GM18858 (cell line): ENCODE results near the gene SEMA3D.

Experiments
- ATAC-seq: cut with Tn5 transposase; IDR thresholded peaks from one replicate; pipeline ENCODE4 v1.9.1; 2021; ENCODE audit not compliant: unreplicated experiment

SEMA3D gene

GRCh38 chr7:85126383-85126782 lies 60.5 kb downstream of the SEMA3D start:
- ATAC-seq = no peak

- ATAC-seq = no peak
Observed at GRCh38 chr7:85125651-85126131, 61.2 kb downstream of the SEMA3D start.

GRCh38 chr7:85125176-85125575 lies 61.7 kb downstream of the SEMA3D start:
- ATAC-seq = no peak

- ATAC-seq = no peak
Observed at GRCh38 chr7:85119934-85120333, 66.9 kb downstream of the SEMA3D start.

- no peak for ATAC-seq
Observed at GRCh38 chr7:85115862-85116261, 71.0 kb downstream of the SEMA3D start.

GRCh38 chr7:85115006-85115405 lies 71.8 kb downstream of the SEMA3D start:
- no peak for ATAC-seq

GRCh38 chr7:85114342-85114741 lies 72.5 kb downstream of the SEMA3D start:
- ATAC-seq = no peak

- ATAC-seq = no peak
Observed at GRCh38 chr7:85111761-85112160, 75.1 kb downstream of the SEMA3D start.

GRCh38 chr7:85106719-85107118 lies 80.1 kb downstream of the SEMA3D start:
- no peak for ATAC-seq

GRCh38 chr7:85104432-85105205 lies 82.2 kb downstream of the SEMA3D start:
- ATAC-seq = no peak

GRCh38 chr7:85103962-85104361 lies 82.9 kb downstream of the SEMA3D start:
- no peak for ATAC-seq

- no peak for ATAC-seq
Observed at GRCh38 chr7:85103357-85103756, 83.5 kb downstream of the SEMA3D start.

- no peak for ATAC-seq
Observed at GRCh38 chr7:85102813-85103350, 84.0 kb downstream of the SEMA3D start.

GRCh38 chr7:85101347-85101746 lies 85.5 kb downstream of the SEMA3D start:
- ATAC-seq = no peak

- ATAC-seq = no peak
Observed at GRCh38 chr7:85097844-85098243, 89.0 kb downstream of the SEMA3D start.

GRCh38 chr7:85095806-85096205 lies 91.0 kb downstream of the SEMA3D start:
- no peak for ATAC-seq

- no peak for ATAC-seq
Observed at GRCh38 chr7:85095366-85095765, 91.5 kb downstream of the SEMA3D start.

- no peak for ATAC-seq
Observed at GRCh38 chr7:85094046-85094725, 92.7 kb downstream of the SEMA3D start.

- ATAC-seq = no peak
Observed at GRCh38 chr7:85091565-85091928, 95.3 kb downstream of the SEMA3D start.

GRCh38 chr7:85090919-85091564 lies 95.8 kb downstream of the SEMA3D start:
- ATAC-seq = no peak

- no peak for ATAC-seq
Observed at GRCh38 chr7:85090143-85090542, 96.7 kb downstream of the SEMA3D start.

GRCh38 chr7:85081846-85082245 lies 105.0 kb downstream of the SEMA3D start:
- no peak for ATAC-seq
